Coronary artery (tissue), 2 donors: Measurements from ENCODE around the gene AMOTL1.

Experiments used
- DNase-seq: peaks from one replicate; pipeline ENCODE4 v3.0.0-alpha.2; 2017; ENCODE audit warnings: low spot score
- H3K27ac ChIP-seq, 2 donors: fragments of 200-600 bp; sonication (generic); one replicate each; pipeline ENCODE4 v1.5.1; 2016 to 2019
- H3K4me3 ChIP-seq: fragments of 200-600 bp; sonication (generic); 2 replicates; pipeline ENCODE4 v1.5.1; 2016; ENCODE audit warnings: mild to moderate bottlenecking, moderate library complexity
- CTCF ChIP-seq: fragments of 200-600 bp; sonication (generic); IDR thresholded peaks from one replicate; pipeline ENCODE4 v1.5.1; 2019; ENCODE audit warnings: antibody characterized with exemption

AMOTL1 gene

GRCh38 chr11:94796863-94797262, 28.7 kb downstream of the AMOTL1 start:
- no peak for DNase-seq
- TF ChIP-seq CTCF, result no peak
- H3K27ac ChIP-seq, result no peak overlapping the region
- no peak overlapping the region for H3K4me3 ChIP-seq

GRCh38 chr11:94799726-94800125, 31.6 kb downstream of the AMOTL1 start:
- Histone ChIP-seq H3K4me3 (no peak overlapping the region), H3K27ac (peak overlapping the region in 1 of 2 donors; percentile 21)
- TF ChIP-seq CTCF, result no peak
- no peak for DNase-seq

- Histone ChIP-seq H3K27ac (peak overlapping the region in 1 of 2 donors; percentile 63), H3K4me3 (no peak overlapping the region)
- no peak for DNase-seq
- no peak for TF ChIP-seq CTCF
These were observed 32.3 kb downstream of the AMOTL1 start for GRCh38 chr11:94800414-94800813.

GRCh38 chr11:94801866-94802460, 33.8 kb downstream of the AMOTL1 start:
- Histone ChIP-seq H3K4me3 (no peak overlapping the region), H3K27ac (peak overlapping the region in 1 of 2 donors; percentile 50)
- TF ChIP-seq CTCF, result no peak
- DNase-seq, result no peak

GRCh38 chr11:94802501-94802900, 34.3 kb downstream of the AMOTL1 start:
- no peak overlapping the region for H3K4me3 ChIP-seq
- DNase-seq, result no peak
- no peak for TF ChIP-seq CTCF
- peak overlapping the region in 1 of 2 donors; percentile 50 for H3K27ac ChIP-seq

GRCh38 chr11:94803491-94803890, 35.3 kb downstream of the AMOTL1 start:
- H3K4me3 ChIP-seq, result no peak overlapping the region
- DNase-seq, result no peak
- peak overlapping the region in 1 of 2 donors; percentile 10 for H3K27ac ChIP-seq
- no peak for TF ChIP-seq CTCF

GRCh38 chr11:94804874-94805273, 36.7 kb downstream of the AMOTL1 start:
- Histone ChIP-seq H3K27ac (no peak overlapping the region), H3K4me3 (no peak overlapping the region)
- TF ChIP-seq CTCF, result no peak
- no peak for DNase-seq
